GM19328 (cell line): ENCODE measurements around the gene WDR89.
A peak's percentile ranks its signal among the peaks of the same experiment; 100 is the strongest.
"Not testable (repeated sequence)": the region's sequence is repeated elsewhere in the genome, so short reads cannot be mapped to it uniquely, and the experiment has no call there.

Experiments used
- ATAC-seq: cut with Tn5 transposase; IDR thresholded peaks from one replicate; pipeline ENCODE4 v1.9.1; 2021; ENCODE audit warnings: mild to moderate bottlenecking, moderate library complexity; ENCODE audit not compliant: unreplicated experiment

Gene WDR89, protein sequence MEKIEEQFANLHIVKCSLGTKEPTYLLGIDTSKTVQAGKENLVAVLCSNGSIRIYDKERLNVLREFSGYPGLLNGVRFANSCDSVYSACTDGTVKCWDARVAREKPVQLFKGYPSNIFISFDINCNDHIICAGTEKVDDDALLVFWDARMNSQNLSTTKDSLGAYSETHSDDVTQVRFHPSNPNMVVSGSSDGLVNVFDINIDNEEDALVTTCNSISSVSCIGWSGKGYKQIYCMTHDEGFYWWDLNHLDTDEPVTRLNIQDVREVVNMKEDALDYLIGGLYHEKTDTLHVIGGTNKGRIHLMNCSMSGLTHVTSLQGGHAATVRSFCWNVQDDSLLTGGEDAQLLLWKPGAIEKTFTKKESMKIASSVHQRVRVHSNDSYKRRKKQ

GRCh38 chr14:63641473-63642228 lies at the start of gene WDR89:
Gene WDR89, minus strand, starts transcription at chr14:63641871. Its CDS starts 41,929 bp downstream, at chr14:63599942.
- ATAC-seq, result peak; percentile 88

DNA sequence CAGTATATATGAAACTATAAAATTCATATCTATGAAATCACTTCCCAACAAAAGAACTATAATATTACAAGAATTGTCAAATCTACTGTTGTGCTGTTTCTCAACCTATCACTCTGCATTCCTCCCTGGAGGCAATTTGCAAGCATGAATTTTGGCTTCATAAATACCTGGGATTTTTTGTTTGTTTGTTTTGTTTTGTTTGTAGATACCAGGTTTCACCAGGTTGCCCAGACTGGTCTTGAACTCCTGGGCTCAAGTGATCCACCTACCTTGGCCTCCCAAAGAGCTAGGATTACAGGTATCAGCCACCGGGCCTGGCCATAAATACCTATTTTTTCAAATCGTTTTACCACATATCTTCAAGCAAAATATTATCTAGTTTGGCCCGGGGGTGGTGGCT lies 47.5 kb upstream of the WDR89 start:
- no peak for ATAC-seq

GRCh38 chr14:63686926-63687325 lies 45.3 kb upstream of the WDR89 start:
- no peak for ATAC-seq

- ATAC-seq, result no peak
Observed at GRCh38 chr14:63685401-63685800, 43.7 kb upstream of the WDR89 start.

DNA sequence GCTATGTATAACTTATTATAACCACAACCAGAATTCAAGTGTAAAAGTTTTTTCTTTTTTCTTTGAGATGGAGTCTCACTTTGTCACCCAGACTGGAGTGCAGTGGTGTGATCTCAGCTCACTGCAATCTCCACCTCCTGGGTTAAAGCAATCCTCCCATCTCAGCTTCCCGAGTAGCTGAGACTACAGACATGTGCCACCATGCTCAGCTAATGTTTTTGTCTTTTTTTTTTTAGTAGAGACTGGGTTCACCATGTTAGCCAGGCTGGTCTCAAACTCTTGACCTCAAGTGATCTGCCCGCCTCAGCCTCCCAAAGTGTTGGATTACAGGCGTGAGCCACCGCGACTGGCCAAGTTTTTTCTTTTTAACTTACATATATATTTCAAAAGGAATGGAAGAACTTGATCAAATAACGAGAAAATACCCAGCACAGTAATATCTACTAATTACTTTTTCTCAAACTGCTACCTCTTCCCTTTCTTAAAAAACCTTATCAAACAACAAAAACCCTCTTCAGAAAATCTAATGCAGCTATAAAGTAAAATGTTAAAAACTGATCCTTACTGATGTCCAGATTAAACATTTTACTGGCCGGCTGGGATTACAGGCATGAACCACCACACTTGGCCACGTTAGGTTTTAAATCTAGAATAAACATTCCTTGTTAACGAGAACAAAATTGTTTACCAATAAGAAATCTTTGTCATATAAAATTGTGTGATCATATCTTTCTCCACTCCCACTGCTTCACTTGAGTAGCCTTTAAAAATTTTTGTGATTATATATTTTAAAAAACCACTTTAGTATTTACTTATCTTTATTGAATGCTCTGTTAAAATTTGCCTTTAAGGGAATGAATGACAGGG lies 41.3 kb upstream of the WDR89 start:
- ATAC-seq, result no peak

DNA sequence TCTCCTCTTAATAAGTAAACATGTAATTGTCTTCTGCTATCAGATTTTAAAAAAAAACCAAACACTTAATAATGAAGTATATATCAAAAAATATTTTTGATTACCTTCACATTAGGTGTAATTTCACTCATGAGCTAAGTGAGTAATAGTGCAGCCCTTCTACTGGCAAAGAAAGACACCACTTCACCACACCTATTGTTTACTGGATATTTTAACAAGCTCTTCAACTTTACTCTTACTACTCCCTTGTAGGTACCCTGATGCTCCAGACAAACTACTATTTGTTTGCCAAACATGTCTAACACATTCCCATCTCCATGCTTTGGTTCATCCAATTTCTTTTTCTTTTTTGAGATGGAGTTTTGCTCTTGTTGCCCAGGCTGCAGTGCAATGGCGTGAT lies 36.9 kb upstream of the WDR89 start:
- no peak for ATAC-seq

GRCh38 chr14:63677891-63678379 lies 36.3 kb upstream of the WDR89 start:
- ATAC-seq, result no peak

GRCh38 chr14:63676615-63677014 lies 34.9 kb upstream of the WDR89 start:
- ATAC-seq, result no peak

DNA sequence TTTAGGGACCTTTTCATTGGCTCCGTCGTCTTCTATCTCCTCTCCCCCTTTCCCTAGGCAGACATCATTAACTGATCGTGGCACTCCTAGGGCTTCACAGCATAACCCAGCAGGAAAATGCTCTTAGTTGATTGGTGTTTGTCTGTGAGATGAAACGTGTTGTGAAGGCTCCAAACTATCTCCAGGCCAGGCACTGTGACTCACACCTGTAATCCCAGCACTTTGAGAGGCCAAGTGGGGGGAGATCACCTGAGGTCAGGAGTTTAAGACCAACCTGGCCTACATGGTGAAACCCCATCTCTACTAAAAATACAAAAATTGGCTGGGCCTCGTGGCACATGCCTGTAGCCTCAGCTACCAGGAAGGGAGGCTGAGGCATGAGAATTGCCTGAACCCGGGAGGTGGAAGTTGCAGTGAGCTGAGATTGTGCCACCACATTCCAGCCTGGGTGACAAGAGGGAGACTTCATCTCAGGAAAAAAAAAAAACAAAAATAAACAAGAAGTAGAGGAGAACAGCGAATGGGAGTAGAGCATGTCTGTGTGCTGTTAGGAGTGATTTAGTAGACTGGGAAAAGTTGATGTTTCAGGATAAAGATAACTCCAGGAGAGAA lies 32.3 kb upstream of the WDR89 start:
- ATAC-seq, result no peak

DNA sequence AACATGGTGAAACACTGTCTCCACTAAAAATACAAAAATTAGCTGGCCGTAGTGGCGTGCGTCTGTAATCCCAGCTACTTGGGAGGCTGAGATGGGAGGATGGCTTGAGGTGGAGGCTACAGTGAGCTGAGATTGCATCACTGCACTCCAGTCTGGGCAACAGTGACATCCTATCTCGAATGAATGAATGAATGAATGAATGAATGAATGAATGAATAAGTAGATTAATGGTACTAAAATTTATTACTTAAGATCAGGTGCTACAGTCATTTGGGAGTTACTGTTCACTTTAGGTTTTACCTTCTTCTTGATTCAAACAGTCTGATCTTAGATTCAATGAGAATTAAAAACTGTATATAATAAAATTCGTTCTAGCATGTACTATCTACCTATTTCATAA lies 31.6 kb upstream of the WDR89 start:
- no peak for ATAC-seq

DNA sequence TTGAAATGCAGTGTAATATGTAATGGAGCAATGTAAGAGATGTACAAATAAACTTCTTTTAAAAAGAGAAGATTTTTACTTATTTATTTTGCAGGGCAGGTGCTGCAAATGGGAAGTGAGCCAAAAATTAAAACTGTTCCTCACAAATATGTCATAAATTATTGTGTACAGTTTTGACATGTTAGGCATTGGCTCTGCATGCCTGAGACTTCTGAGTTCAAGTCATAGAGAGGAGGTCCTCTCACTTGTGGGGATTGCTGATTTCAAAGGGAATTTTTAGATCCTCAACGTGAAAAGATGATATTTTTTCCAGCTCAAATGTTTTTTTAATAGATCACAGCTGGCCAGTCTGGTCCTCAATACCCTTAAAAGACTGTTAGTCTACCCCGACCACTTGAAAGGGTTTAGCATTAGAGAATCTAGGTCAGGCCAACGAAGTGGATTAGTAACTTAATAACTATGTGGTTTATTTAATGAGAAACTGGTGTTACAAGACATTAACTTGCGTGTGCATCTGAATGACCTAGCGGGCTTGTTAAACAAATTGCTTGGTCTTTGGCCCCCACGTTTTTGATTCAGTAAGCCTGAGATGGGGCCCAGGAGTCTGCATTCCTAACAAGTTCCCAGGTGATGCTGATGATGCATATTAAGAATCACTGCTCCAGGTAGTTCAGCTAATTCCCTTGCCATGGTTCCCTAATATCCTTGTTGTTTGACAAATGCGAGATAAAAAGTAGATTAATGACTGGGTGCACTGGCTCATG lies 30.9 kb upstream of the WDR89 start:
- no peak for ATAC-seq

- no peak for ATAC-seq
Observed at GRCh38 chr14:63671987-63672386, 30.3 kb upstream of the WDR89 start.

DNA sequence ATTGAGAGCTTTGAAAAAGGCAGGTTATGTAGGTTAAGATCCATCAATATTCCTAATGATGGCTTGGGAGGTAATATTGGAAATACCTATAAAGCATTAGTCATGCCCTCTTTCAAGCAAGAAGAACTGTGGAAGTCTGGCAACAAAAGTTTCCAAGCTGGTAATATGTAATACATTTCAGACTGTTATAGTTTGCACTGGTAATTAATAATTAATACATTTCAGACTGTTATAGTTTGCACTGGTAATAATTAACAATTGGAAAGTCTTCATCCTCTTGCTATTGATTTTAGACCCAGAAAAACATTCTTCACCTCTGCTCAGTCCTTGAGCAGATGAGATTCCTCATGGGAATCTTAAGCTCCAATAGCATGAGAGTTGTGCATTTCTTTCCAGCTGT lies 29.0 kb upstream of the WDR89 start:
- no peak for ATAC-seq

GRCh38 chr14:63666335-63666734 lies 24.7 kb upstream of the WDR89 start:
- no peak for ATAC-seq

GRCh38 chr14:63663428-63664341 lies 22.0 kb upstream of the WDR89 start:
- no peak for ATAC-seq

GRCh38 chr14:63662776-63663175 lies 21.1 kb upstream of the WDR89 start:
- ATAC-seq, result no peak

GRCh38 chr14:63661881-63662280 lies 20.2 kb upstream of the WDR89 start:
- ATAC-seq, result not testable (repeated sequence)

- ATAC-seq, result no peak
Observed at GRCh38 chr14:63659726-63660125, 18.1 kb upstream of the WDR89 start.

- no peak for ATAC-seq
Observed at GRCh38 chr14:63656194-63656593, 14.5 kb upstream of the WDR89 start.
